Measurements from ENCODE around the gene SLC48A1.
"Not testable (repeated sequence)": the region's sequence is repeated elsewhere in the genome, so short reads cannot be mapped to it uniquely, and the experiment has no call there.

Gene SLC48A1

DNA sequence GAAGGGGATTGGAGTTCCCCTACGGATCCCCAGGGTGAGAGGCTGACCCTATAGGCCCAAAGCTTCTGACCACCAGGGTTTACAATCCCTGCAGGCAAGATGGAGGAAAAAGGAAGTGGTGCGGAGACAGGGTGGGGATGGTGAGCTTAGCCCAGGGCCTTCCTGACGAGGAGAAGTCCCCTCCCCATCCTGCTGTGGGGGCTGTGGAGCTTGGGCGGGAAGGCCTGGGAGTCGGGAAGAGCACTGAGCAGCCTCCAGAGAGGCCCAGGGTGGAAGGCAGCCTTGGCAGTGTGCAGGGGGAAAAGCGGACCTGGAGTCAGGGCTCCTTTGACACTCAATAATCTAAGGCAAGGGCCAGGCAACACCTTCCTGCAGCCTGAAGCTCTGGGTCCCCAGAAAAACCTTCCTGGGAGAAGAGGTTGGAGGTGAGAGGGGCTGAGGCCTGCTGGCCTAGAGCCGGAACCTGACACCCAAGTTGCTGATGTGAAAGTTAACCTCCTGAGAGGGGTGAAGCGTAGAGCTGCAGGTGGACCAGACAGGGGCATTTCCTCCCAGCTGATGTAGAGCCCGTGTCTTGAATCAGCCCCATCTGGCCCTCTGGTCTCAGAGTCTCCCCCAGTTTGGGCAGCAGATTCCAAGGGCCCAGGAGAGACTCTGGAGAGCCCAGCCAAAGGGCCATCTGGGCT lies 40.6 kb downstream of the SLC48A1 start:
- no peak for DNase-seq

- DNase-seq, result no peak
Measured at GRCh38 chr12:47814539-47815170, 41.6 kb downstream of the SLC48A1 start.

- DNase-seq, result not testable (repeated sequence)
Measured at GRCh38 chr12:47815447-47815846, 42.4 kb downstream of the SLC48A1 start.

DNA sequence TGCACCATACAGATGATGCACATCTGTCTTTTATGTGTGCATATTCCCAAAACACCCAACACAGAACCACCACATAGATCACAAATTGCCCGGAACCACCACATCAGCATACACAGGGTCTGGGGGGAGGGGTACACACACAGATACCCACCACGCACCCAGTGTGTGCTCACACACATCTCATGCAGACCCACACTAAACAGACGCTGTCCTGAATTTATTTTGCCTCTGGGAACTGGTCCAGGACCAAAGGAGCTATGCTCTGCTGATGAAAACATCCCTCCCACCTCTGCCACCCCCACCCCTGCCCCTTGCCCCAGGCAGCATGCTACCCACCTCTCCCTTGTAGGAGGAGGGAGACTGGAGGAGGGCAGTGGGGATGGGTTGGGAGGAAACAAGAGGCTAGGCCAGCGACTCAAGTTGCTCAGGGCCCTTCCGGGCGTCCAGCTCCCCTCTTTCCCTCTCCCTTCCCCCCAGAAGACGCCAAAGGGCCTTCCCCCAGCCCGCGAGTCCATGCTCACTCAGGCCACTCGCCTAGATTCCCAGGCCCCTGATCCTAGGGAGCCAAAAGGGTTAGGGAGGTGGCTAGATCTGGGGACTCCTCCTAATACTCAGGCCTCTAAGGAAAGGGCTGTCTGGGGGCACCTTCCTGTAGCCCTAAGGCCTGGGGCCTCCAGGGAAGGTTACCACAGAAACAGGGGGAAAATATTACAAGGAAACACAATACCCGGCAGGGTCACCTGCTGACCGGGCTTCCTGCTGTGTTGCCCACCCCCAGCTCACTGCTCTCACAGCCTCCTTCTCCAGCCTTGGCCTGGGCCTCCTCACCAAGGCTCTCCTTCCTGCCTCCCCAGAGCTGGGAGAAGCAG lies 43.6 kb downstream of the SLC48A1 start:
- no peak for DNase-seq

DNA sequence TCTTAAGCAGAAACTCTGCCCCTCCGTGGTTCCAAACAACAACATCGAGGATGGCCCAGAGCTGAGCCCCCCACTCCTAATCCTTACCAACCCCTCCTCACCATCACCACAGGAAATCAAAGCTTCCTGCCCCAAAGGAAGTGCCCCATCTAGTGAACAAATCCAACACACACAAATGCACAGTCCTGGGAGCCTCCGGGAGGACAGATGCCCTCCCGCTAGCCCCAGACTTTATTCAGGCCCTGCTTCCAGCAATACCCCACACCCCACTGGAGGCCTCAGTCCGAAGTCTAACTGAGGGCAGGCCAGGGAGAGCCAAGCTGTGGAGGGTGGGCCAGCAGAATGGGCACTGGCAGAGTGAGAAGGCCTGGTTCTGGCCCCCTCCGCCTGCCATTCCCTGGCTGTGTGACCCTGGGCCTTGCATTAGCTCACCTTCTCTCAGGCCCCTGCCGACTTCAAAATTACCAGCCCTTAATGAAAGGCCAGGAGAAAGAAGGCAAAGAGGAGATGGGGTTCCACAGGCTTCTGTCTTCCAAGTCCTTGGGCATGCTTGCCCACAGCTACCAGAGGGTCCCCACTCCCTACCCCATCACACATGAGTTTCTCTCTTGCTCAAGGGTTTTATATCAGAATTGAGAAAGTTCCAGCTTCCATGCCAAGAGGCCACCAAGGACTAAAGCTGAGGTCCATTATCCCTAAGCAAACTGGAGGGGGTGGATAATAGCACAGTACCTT lies 44.4 kb downstream of the SLC48A1 start:
- DNase-seq, result peak; percentile 42

DNA sequence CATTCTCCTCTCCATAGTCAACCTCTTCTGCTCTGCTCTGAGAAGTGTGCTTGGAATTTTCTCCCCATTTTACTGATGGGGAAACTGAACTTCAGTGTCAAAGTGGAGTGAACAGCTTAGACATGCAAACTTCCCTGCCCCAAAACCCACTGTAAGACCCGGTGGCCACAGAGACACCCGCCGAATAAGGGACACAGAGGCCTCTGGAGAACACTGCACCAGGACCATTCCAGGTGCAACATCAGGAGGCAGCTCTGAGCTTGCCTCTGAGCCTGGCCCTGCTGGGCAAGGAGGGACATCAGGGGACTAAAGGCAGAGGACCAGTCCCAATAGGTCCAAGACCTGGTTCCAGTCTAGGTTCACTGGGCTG lies 45.0 kb downstream of the SLC48A1 start:
- DNase-seq, result no peak

- DNase-seq, result peak; percentile 44
Measured at GRCh38 chr12:47818467-47819137, 45.6 kb downstream of the SLC48A1 start.

- peak; percentile 78 for DNase-seq
Measured at GRCh38 chr12:47819138-47819895, 46.3 kb downstream of the SLC48A1 start.

DNA sequence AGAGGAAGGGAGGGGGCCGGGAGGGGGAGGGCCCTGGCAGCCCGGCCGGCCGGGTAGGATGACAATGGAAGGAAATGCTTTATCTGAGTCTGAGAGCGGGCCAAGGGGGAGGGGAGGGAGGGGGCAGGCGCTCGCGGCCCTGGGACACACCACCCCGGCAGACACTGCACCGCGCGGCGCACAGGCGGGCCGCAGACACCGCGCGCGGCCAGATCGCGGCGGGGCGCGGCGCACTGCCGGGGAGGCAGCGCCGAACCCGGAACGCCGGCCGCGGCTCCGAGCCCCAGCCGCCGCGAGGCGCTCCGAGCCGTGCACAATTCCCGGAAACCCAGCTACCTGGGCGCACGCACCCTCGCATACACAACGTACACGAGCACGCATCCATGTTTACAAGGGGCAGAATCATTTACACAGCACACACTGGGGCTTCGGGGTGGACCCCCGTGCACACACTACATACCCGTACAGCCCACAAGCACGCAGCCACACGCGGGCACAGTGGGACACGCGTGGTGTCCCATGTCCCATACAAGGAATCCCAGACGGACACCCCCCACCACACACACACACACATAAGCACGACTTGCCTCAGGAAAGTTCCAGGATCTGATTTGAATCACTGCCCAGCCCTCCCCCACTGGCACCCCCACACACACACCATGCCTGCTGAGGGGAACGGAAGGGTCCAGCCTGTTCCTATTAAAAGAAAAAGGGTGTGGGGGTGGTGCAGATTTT lies 47.0 kb downstream of the SLC48A1 start, which contains the start of gene HDAC7:
Gene HDAC7, minus strand, starts transcription at position 8 of the 735 bp plus-strand sequence. CDS start 118 bp downstream, outside the sequence.
- DNase-seq, result peak; percentile 94

- peak; percentile 64 for DNase-seq
Measured at GRCh38 chr12:47820631-47821345, 47.8 kb downstream of the SLC48A1 start.

GRCh38 chr12:47821346-47821706 lies 48.3 kb downstream of the SLC48A1 start:
- no peak for DNase-seq

DNA sequence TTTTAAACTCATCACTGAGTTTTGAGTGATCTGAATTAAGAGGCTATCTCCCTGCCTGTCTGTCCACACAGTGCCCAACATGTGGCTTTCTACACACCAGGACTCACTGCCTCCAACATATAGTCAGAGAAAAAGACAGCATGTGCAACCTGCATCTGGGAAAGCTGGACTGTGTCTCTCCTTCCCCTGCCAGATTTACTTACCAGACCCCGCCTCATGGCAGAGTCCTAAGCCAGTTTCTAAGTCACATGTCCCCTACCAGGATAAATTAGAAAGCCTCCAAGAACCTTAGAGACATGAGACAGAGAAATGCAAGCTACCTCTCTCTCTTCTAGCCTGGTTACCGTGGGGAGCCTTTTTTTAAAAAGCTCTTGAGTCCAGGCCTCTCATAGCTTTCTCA lies 49.4 kb downstream of the SLC48A1 start:
- no peak for DNase-seq

- no peak for DNase-seq
Measured at GRCh38 chr12:47822863-47823262, 49.8 kb downstream of the SLC48A1 start.

DNA sequence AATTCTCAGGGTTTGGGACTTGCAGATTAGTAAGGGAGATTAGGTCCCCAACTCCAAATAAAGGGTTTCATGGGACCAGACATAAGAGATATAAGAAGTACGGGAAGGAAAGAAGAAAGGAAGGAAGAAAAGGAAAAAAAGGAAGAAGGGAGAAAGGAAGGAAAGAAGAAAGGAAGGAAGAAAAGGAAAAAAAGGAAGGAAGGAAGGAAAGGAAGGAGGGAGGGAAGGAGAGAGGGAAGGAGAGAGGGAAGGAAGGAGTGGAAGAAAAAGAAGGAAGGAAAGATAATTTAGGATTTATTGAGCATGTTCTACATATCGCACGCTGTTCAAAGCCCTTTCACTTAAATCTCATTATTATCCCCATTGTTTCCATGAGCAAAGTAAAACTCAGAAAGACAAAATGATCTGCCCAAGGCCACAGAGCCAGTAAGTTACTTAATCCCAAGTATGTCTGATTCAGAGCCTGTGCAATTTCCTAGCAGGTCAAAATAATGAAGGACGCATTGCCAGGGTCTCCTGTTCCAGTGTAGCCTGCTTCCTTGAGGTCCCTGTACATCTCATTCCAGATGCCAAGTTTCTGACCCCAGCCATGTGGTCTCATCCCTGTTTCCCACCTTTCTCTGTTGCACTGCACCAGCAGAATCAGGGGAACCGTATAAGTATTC lies 50.5 kb downstream of the SLC48A1 start:
- no peak for DNase-seq

- no peak for DNase-seq
Measured at GRCh38 chr12:47824198-47824597, 51.2 kb downstream of the SLC48A1 start.

DNA sequence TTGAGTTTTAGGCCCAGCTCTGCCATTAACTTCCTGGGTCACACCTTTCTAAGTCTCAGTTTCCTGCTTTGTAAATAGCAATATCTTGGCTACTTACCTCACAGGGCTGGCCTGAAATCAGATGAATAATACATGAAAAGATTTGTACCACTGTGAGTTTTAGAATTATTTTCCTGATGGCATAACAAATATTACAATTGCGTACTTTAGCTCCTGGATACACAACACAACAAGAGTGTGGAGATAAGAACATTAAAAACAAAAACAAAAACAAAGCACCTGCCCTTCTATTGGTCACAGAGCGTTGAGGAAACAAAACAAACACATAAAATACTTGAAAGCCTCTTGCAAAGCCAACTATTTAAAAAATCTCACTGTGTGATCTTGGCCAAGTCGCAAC lies 51.6 kb downstream of the SLC48A1 start:
- DNase-seq, result no peak

DNA sequence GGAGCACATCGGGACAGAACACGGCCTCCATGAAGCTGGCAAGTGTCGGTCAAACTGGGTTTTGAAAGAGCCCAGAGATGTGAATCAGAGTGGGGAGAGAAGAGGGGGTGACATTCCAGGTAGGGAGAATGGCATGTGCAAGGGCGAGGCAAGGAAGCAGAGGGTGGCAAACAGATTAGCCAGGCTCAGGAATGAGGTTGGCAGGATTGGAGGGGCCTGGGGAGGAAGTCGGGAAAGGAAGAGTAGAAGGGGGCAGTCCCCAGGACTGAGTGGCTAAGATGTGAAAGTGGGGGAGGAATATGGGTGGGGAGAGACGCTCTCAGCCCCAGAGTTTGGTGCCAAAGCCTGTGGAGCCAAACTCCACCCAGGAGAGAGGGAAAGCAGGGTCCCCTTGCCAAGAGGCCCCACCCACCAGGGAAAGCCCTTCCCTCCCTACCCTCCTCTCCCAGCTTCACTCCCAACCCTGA lies 52.2 kb downstream of the SLC48A1 start:
- no peak for DNase-seq

DNA sequence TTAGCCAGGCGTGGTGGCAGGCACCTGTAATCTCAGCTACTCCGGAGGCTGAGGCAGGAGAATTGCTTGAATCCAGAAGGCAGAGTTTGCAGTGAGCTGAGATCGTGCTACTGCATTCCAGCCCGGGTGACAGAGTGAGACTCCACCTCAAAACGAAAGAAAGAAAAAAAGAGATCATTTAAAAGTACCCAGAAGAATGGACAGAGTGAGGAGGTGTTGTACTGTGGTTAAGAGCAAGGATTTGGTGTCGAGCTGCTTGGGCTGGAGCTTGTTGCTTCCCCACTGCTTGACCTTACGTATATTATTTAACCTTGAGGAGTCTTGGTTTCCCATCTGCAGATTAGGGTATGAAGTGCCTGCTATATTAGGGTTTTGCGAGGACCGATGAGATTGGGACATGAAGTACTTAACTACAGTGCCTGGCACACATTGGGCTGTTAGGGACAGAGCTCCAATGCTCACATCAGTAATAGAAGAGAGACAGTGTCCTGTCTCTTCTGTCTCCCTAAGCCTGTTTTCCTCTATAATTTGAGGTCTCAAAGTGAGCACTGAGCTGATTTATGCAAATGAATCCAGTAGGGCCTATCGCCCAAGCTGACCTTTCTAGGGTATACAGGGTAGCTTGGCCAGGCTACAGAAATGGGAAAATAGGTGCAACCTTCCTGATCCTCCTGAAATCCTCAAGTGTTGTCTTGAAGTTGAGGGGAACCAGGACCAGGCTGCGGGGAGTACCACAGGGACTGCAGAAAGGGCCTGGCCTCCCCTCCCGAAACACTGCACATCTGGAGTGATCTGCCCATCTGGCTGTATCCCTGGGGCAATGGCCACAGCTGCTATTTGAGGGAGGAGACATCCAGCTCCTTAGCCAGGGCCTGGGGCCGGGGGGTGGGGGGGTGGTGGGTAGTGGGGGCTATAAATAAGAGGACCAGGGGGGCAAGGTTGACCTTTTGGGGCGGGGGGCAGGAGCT lies 55.3 kb downstream of the SLC48A1 start:
- no peak for DNase-seq
